Breast epithelium (tissue), 3 donors: Measurements from ENCODE around the gene OSR1.

Experiments used
- POLR2AphosphoS5 ChIP-seq, 3 donors: sonication (generic); formaldehyde crosslinking; IDR thresholded peaks; one replicate each; pipeline ENCODE4 v1.6.1; 2017; ENCODE audit warnings: antibody characterized with exemption in 3 of 3
- TF ChIP-seq, protein P1 (sequence below), 3 donors: fragments of 450-650 bp; IDR thresholded peaks; one replicate each; pipeline ENCODE4 v1.5.1; 2016 to 2017; ENCODE audit warnings: antibody characterized with exemption in 3 of 3, mild to moderate bottlenecking in 3 of 3, moderate library complexity in 3 of 3

GRCh38 chr2:19403785-19404184 lies 45.4 kb upstream of the OSR1 start:
- TF ChIP-seq, protein P1, sequence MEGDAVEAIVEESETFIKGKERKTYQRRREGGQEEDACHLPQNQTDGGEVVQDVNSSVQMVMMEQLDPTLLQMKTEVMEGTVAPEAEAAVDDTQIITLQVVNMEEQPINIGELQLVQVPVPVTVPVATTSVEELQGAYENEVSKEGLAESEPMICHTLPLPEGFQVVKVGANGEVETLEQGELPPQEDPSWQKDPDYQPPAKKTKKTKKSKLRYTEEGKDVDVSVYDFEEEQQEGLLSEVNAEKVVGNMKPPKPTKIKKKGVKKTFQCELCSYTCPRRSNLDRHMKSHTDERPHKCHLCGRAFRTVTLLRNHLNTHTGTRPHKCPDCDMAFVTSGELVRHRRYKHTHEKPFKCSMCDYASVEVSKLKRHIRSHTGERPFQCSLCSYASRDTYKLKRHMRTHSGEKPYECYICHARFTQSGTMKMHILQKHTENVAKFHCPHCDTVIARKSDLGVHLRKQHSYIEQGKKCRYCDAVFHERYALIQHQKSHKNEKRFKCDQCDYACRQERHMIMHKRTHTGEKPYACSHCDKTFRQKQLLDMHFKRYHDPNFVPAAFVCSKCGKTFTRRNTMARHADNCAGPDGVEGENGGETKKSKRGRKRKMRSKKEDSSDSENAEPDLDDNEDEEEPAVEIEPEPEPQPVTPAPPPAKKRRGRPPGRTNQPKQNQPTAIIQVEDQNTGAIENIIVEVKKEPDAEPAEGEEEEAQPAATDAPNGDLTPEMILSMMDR (IDR thresholded peaks at IDR 0.05) = no peak
- no peak for TF ChIP-seq POLR2AphosphoS5 (IDR thresholded peaks at IDR 0.05)
